HG03469 (cell line): ENCODE data around the gene SDHA.
"Not testable (repeated sequence)": the region's sequence is repeated elsewhere in the genome, so short reads cannot be mapped to it uniquely, and the experiment has no call there.

Source experiments
- ATAC-seq: cut with Tn5 transposase; IDR thresholded peaks from one replicate; pipeline ENCODE4 v1.9.1; 2021; ENCODE audit warnings: mild to moderate bottlenecking, moderate library complexity, moderate number of reproducible peaks; ENCODE audit not compliant: unreplicated experiment

Gene SDHA

DNA sequence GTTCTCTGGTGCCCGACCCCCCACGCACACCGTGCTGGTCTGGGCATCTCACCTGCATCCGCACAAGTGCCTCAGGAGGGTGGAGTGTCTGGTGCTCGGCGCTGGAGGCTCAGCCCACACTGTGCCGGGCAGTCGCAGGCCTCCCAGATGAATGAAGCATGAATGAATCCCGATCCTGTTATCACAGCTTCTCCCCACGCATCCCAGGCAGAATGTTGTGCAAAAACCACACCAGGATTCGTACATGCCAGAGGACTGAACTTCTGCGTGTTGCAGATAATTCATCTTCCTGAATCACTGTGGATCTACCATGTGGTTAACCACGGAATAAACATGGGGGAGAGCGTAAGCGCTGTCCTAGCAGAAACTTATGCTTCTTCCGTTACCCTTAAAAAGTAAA is 78.8 kb downstream of the SDHA start:
- not testable (repeated sequence) for ATAC-seq

DNA sequence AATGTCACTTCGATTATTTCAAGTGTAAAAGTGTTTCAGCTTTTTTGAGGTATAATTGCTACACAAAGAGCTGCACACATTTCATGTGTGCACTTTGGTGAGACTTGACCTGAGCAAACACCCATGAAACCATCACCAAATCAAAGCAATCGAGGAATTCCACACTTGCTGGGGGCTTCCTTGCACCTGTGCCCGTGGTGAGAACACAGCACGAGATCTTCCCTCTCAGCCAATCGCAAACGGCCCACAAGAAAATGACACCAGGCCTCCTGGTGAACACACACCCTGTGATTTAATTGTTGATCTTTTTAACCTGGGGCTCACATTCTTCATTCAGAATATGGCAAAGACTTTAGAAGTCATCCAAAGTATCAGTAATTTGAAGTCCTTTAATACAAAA is 79.3 kb downstream of the SDHA start:
- not testable (repeated sequence) for ATAC-seq

- ATAC-seq = not testable (repeated sequence)
These were observed 80.0 kb downstream of the SDHA start for GRCh38 chr5:297991-298736.

GRCh38 chr5:298737-299125 is 80.6 kb downstream of the SDHA start:
- no peak for ATAC-seq

DNA sequence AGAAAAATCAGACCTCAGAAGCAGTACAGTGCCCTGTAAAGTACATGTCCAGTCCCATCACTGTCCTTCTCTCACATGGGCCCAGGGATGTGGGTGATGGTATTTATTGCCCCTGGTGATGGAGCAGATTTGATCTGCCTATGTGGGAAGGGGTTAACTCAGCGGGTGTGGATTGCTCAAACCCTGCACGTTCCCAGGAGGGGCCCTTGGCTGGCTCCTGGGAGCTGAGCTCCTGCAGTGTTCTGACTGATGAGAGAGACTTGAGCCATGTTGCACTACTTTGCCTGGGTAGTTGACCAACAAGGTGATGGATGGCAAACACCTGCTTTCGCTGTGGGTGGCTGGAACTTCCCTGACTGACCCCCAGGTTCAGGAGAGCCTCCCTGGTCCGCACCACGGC is 81.8 kb downstream of the SDHA start:
- ATAC-seq = not testable (repeated sequence)

DNA sequence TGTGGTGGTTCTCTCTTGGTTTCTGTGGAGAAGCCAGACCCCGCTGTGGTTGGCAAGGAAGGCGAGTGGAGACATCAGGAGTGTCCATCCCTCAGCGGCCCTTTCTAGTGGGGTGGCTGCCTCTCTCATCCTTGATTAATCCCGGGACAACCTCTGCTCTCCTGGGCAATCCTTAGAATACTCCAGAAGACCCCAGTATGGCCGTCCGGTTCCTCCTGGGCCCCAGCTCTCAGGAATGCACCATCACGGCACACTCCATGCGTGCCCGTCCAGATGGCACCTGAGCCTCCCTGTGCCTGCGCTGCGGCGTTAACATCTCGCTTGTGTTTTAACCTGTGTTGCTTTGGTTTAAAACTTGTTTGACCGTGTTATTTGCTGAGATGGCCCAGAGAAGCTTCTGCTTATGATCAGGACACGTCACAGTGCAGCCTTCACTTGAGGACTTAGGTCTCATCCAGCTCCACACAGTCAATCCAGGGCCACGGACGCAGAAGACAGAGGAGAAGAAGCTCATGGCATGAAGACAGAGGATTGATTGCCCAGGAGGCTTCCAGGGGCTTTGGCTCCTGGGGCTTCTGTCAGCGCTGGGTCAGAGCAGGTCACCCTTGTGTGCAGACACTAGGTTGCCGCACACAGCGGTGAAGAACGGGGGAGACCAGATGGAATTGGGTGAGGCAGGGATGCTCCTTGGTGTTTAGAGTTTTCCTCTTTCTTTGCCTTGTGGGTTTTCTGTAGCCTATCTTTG is 82.7 kb downstream of the SDHA start:
- not testable (repeated sequence) for ATAC-seq

GRCh38 chr5:302416-302815 is 84.3 kb downstream of the SDHA start:
- ATAC-seq = not testable (repeated sequence)

DNA sequence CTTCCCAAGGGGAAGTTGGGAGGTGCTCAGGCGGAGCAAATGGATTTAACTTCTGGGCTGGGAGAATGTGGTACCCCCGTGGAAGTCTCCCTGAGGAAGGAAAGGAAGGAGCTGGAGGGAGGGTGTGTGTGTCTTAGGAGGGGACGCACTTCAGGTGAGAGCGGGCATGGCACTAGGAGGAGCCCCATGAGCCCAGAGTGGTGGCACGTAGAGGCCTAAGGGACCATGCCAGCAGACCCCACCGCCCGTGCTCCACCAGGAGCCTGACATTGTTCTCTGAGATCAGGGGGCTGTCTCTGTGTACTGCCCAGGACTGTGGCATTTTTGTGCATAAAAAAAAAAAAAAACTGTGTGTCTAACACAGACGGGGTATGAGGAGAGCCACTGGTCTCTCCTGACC is 84.8 kb downstream of the SDHA start:
- no peak for ATAC-seq

- not testable (repeated sequence) for ATAC-seq
These were observed 85.6 kb downstream of the SDHA start for GRCh38 chr5:303741-304140.

DNA sequence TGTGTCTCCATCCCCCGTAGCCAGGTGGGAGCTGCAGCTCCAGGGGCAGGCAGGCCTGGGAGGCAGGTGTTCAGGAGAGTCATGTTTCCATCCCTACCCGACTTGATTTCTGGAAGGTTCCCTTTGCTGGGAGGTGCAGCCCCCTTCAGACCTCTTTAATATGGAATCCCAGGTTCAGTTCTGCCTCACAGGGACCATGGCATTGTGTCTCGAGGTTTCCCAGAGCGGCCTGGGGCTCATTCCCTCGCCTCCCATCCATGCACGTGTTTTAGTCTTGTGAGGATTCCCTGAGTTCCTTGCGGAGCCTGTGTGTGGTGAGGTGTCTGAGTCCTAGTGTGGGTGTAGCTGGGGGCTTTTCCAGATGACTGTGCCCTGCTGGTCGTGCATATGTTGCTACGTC is 86.9 kb downstream of the SDHA start:
- no peak for ATAC-seq

- ATAC-seq = no peak
These were observed 87.3 kb downstream of the SDHA start for GRCh38 chr5:305459-305858.

- no peak for ATAC-seq
These were observed 88.1 kb downstream of the SDHA start for GRCh38 chr5:306011-306805.
